Upper lobe of left lung (tissue), 4 donors: ENCODE measurements around the gene APMAP.

Experiments used
- CTCF ChIP-seq, 6 experiments: fragments of 450-650 bp in 4 of 6; fragments of 200-600 bp in 2 of 6; sonication (generic) in 2 of 6; IDR thresholded peaks; one replicate each; pipeline ENCODE4 v1.5.1; 2016 to 2019; ENCODE audit warnings: antibody characterized with exemption in 6 of 6
- POLR2A ChIP-seq, 4 donors: fragments of 450-650 bp; IDR thresholded peaks; one replicate each; pipeline ENCODE4 v1.5.1; 2016 to 2017; ENCODE audit warnings: antibody characterized with exemption in 4 of 4, mild to moderate bottlenecking in 2 of 4
- POLR2AphosphoS5 ChIP-seq, 2 donors: sonication (generic); formaldehyde crosslinking; IDR thresholded peaks; one replicate each; pipeline ENCODE4 v1.5.1; 2017; ENCODE audit warnings: antibody characterized with exemption in 2 of 2

GRCh38 chr20:25011261-25011660 is 18.7 kb upstream of the APMAP start:
- TF ChIP-seq CTCF (IDR thresholded peaks at IDR 0.05) = no peak
- no peak for TF ChIP-seq POLR2AphosphoS5 (IDR thresholded peaks at IDR 0.05)
- TF ChIP-seq POLR2A (IDR thresholded peaks at IDR 0.05) = no peak
